Esophagus muscularis mucosa (tissue), 3 donors: ENCODE data around the gene DOCK2.

Experiments
- CTCF ChIP-seq, 3 experiments: fragments of 200-600 bp in 2 of 3; fragments of 450-650 bp in 1 of 3; sonication (generic) in 2 of 3; IDR thresholded peaks; one replicate each; pipeline ENCODE4 v1.5.1; 2017 to 2019; ENCODE audit warnings: antibody characterized with exemption in 3 of 3, mild to moderate bottlenecking in 2 of 3, moderate library complexity in 1 of 3
- POLR2A ChIP-seq: fragments of 450-650 bp; IDR thresholded peaks from one replicate; pipeline ENCODE4 v1.6.1; 2017; ENCODE audit warnings: antibody characterized with exemption, moderate library complexity, mild to moderate bottlenecking, low read depth

- TF ChIP-seq CTCF (IDR thresholded peaks at IDR 0.05), result no peak
- TF ChIP-seq POLR2A, result no peak
Measured at GRCh38 chr5:169810524-169810923, 173.4 kb downstream of the DOCK2 start.
